ENCODE measurements around the gene UMPS.

The UMPS gene

DNA sequence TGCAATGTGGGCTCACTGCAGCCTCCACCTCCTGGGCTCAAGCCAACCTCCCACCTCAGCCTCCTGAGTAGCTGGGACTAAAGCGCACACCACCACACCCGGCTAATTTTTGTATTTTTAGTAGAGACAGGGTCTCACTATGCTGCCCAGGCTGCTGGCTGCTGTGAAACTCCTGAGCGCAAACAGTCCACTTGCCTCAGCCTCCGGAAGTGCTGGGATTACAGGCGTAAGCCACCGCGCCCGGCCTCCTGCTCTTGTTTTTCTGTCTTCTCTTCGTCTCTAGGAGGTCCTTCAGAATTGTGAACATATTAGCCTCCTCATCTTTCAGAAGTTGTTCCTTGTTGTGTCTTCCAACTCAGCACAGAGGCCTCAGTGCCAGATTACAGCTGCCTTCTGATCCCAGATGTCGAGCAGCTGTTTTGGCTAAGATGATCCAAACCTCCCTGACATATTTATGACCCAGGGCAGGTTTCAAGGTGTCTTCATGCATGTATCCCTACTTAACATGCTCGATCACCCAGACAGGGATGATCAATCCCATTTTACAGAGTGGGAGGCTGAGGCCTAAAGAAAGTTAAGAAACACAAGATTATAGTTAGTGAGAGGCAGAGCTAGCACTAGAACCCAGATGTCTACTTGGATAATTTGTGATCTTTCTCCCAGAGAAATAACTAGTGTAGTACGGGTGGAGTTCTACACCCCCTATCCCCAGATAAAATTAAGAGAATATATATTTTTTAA lies 32.1 kb upstream of the UMPS start:
- H3K4me3 ChIP-seq (ENCODE audit: low read depth, low read length): no peak overlapping the region
- TF ChIP-seq CTCF (IDR thresholded peaks at IDR 0.05; ENCODE audit: low read depth, low read length): no peak

GRCh38 chr3:124699051-124699450 lies 31.2 kb upstream of the UMPS start:
- H3K4me3 ChIP-seq (ENCODE audit: low read depth, low read length): no peak overlapping the region
- TF ChIP-seq CTCF (IDR thresholded peaks at IDR 0.05; ENCODE audit: low read depth, low read length): no peak

GRCh38 chr3:124699686-124700396 lies 30.4 kb upstream of the UMPS start:
- no peak for TF ChIP-seq CTCF (IDR thresholded peaks at IDR 0.05; ENCODE audit: low read depth, low read length)

DNA sequence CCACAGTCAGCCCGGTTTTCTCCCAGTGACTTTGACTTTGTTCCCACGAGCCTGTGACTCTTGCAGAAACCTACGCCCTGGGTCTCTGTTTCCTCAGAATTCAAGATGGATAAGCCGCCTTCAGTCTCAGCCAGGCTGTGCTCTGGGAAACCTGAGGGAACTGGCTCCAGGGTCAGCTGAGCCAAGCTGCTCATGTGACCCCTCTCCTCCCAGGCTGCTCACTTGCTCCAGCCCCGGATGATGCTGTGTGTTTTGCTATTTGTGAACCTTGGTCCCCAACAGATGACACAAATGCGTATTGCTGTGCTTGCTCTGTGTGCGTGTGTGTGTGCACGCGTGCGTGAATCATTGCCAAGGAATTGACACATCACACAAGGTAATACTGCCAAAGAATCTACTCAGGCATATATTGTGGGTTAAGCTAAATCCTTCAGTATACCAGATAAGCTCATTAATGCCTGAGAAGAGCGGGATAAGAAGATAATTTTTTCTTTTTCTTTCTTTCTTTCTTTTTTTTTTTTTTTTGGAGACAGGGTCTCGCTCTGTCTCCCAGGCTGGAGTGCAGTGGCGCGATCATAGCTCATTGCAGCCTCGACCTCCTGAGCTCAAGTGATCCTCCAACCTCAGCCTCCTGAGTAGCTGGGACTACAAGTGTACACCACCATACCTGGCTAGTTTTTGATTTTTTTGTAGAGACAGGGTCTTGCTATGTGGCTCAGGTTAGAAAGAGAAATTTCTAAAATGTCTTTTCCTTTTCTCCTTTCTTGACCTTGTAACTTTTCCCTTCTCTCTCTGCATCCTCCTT lies 29.2 kb upstream of the UMPS start:
- no peak overlapping the region for H3K4me3 ChIP-seq (ENCODE audit: low read depth, low read length)
- TF ChIP-seq CTCF (IDR thresholded peaks at IDR 0.05; ENCODE audit: low read depth, low read length): no peak

More at GRCh38 chr3:124699686-124700396, 30.4 kb upstream of the UMPS start:
- no peak overlapping the region for H3K4me3 ChIP-seq (ENCODE audit: low read depth, low read length)

DNA sequence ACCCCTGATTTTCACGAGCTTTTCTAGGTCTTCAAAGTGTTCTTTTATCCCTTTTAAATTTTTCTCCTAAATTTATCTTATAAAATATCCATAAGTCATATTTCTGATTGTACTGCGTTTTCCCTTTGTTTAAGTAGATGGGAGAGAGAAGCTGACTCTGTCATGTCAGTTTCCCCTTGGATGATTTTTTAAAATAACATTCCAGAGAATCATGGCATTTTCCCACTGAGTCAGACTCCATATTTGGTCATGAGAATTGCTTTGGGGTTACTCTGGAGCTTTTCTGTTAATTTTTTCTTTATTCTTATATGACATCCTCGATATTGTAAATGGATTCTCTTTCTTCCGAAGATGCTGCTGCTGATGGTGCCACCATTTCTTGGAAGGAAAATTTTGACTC lies 28.6 kb upstream of the UMPS start:
- TF ChIP-seq CTCF (IDR thresholded peaks at IDR 0.05; ENCODE audit: low read depth, low read length): no peak
- H3K4me3 ChIP-seq (ENCODE audit: low read depth, low read length): no peak overlapping the region

GRCh38 chr3:124702950-124703349 lies 27.3 kb upstream of the UMPS start:
- TF ChIP-seq CTCF (IDR thresholded peaks at IDR 0.05; ENCODE audit: low read depth, low read length): no peak
- H3K4me3 ChIP-seq (ENCODE audit: low read depth, low read length): no peak overlapping the region
